ENCODE results near the gene OR10A6.

The OR10A6 gene

GRCh38 chr11:7918141-7918540 is 12.9 kb downstream of the OR10A6 start:
- TF ChIP-seq CTCF (IDR thresholded peaks at IDR 0.05; ENCODE audit: insufficient read depth, missing control alignments): no peak
- no peak for DNase-seq (ENCODE audit: insufficient read length, low spot score)
- no peak for FAIRE-seq

DNA sequence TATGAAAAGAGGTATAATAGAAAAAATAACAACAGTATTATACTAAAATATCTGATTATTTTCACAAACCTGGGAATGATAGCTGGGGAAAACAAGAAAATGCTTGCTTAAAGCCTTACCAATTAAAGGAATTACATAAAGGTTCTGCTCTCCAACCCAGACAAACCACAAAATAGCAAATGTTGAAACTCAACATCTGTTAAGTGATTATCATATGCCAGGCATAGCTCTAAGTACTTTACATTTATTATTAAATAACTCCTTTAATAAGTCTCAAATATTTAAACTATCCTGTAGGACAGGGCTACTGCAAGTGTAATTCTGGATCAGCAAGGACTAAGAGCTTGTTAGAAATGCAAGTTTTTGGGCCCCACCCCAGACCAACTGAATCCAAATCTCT is 20.1 kb downstream of the OR10A6 start:
- DNase-seq (ENCODE audit: insufficient read length, low spot score) (no peak), FAIRE-seq (no peak)

GRCh38 chr11:7910286-7910788 is 20.7 kb downstream of the OR10A6 start:
- TF ChIP-seq CTCF (IDR thresholded peaks at IDR 0.05; ENCODE audit: insufficient read depth, missing control alignments): no peak
- DNase-seq (ENCODE audit: insufficient read length, low spot score) (no peak), FAIRE-seq (no peak)

More for the DNA sequence above, 20.1 kb downstream of the OR10A6 start:
- TF ChIP-seq CTCF (IDR thresholded peaks at IDR 0.05; ENCODE audit: insufficient read depth, missing control alignments): no peak

DNA sequence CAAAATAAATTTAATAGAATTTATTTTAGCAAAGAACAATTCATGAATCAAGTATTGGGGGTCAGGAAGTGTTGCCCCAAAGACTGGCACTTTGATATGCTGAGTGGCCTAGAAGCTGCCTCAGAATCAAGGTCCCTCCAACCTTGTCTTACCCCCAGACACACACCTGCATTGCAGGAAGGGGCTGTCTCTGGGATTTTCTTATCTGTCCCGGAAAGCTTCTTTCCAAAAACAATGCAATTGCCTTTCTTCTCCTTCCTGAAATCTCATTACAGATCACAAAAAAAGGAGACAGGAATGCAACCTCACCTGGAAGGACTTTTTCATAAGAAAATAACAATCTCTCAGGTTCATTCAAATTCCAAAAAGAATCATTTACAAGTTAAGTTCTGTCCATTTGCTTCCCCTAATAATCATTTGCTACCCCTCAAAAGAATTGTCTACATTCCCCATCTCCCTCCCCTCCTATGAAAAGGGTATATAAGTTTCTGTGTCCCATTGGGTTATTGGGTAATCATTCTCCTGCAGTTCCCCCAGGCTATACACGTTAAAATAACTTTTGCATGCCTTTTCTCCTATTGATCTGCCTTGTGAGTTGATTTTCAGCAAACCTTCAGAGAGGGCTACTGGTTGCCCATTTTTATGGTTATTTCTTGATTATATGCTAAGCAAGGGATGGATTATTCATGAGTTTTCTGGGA is 21.3 kb downstream of the OR10A6 start:
- FAIRE-seq (no peak), DNase-seq (ENCODE audit: insufficient read length, low spot score) (no peak)
- no peak for TF ChIP-seq CTCF (IDR thresholded peaks at IDR 0.05; ENCODE audit: insufficient read depth, missing control alignments)

DNA sequence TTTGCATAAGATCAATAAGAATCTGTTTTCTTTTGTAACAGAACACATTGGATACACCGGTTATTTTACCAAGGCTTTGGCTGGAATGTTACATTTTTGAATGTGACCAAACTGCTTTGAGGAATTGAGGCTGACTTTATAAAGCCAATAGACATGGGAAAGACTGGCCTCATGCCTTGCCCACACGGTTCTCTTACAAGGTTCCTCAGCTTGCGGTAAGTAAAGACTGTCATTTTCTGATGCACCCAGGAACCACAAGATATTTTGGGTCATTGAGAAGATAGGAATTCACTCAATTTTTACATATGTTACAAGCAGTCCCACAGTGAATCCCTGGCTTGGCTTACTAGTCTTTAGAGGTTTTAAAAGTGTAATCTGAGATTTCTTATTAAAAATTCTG is 23.9 kb downstream of the OR10A6 start:
- DNase-seq (ENCODE audit: insufficient read length, low spot score) (no peak), FAIRE-seq (no peak)
- TF ChIP-seq CTCF (IDR thresholded peaks at IDR 0.05; ENCODE audit: insufficient read depth, missing control alignments): no peak

GRCh38 chr11:7906481-7906880 is 24.6 kb downstream of the OR10A6 start:
- FAIRE-seq: no peak
- TF ChIP-seq CTCF (IDR thresholded peaks at IDR 0.05; ENCODE audit: insufficient read depth, missing control alignments): no peak
- no peak for DNase-seq (ENCODE audit: insufficient read length, low spot score)

DNA sequence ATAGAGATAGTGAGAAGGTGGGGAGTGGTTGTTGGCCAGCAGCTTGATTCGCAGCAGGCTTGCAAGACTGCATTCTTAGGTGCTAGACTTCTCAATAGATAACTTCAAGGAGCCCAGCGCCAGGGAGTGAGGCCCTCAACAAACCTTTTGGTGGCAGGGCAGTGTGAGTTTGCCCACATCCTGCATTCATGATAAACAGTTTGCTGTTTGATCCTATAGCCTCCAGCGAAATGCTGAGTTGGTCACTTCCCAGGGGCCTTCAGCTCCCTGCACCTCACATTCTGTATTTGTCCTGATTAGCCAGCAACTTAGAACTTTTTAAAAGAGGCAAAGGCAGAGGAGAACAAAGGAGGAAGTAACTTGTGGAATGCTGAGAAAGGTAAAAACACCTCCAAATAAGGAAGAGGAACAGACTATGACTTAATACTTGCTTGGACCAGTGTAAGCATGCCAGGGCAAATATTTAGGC is 25.1 kb downstream of the OR10A6 start:
- no peak for FAIRE-seq
- TF ChIP-seq CTCF (IDR thresholded peaks at IDR 0.05; ENCODE audit: insufficient read depth, missing control alignments): no peak
- DNase-seq (ENCODE audit: insufficient read length, low spot score): no peak

All from D721Med (cell line).